HG03097 (cell line): Measurements from ENCODE around the gene NRG3.
"Not testable (repeated sequence)": the region's sequence is repeated elsewhere in the genome, so short reads cannot be mapped to it uniquely, and the experiment has no call there.

ENCODE experiments used
- ATAC-seq: cut with Tn5 transposase; IDR thresholded peaks from one replicate; pipeline ENCODE4 v1.9.1; 2021; ENCODE audit not compliant: unreplicated experiment, low FRiP score

NRG3 gene

GRCh38 chr10:81950358-81950757 is 75.4 kb downstream of the NRG3 start:
- ATAC-seq = no peak

- ATAC-seq = no peak
Measured at GRCh38 chr10:81953420-81953819, 78.4 kb downstream of the NRG3 start.

- no peak for ATAC-seq
Measured at GRCh38 chr10:81957976-81958375, 83.0 kb downstream of the NRG3 start.

GRCh38 chr10:81959016-81959415 is 84.0 kb downstream of the NRG3 start:
- ATAC-seq = no peak

- ATAC-seq = no peak
Measured at GRCh38 chr10:81961451-81962184, 86.6 kb downstream of the NRG3 start.

GRCh38 chr10:81963606-81964005 is 88.6 kb downstream of the NRG3 start:
- ATAC-seq = no peak

GRCh38 chr10:81967716-81968115 is 92.7 kb downstream of the NRG3 start:
- no peak for ATAC-seq

GRCh38 chr10:81969136-81969535 is 94.1 kb downstream of the NRG3 start:
- ATAC-seq = no peak

GRCh38 chr10:81978238-81978637 is 103.2 kb downstream of the NRG3 start:
- no peak for ATAC-seq

- ATAC-seq = no peak
Measured at GRCh38 chr10:81981724-81982123, 106.7 kb downstream of the NRG3 start.

- no peak for ATAC-seq
Measured at GRCh38 chr10:81984428-81984827, 109.4 kb downstream of the NRG3 start.

GRCh38 chr10:81995254-81995653 is 120.3 kb downstream of the NRG3 start:
- no peak for ATAC-seq

GRCh38 chr10:81996927-81997326 is 121.9 kb downstream of the NRG3 start:
- ATAC-seq = no peak

- ATAC-seq = no peak
Measured at GRCh38 chr10:82020999-82021398, 146.0 kb downstream of the NRG3 start.

- no peak for ATAC-seq
Measured at GRCh38 chr10:82027711-82028110, 152.7 kb downstream of the NRG3 start.

GRCh38 chr10:82037076-82037475 is 162.1 kb downstream of the NRG3 start:
- no peak for ATAC-seq

- no peak for ATAC-seq
Measured at GRCh38 chr10:82038587-82038986, 163.6 kb downstream of the NRG3 start.

- no peak for ATAC-seq
Measured at GRCh38 chr10:82040336-82040735, 165.3 kb downstream of the NRG3 start.

GRCh38 chr10:82041018-82041417 is 166.0 kb downstream of the NRG3 start:
- no peak for ATAC-seq

GRCh38 chr10:82056391-82056790 is 181.4 kb downstream of the NRG3 start:
- no peak for ATAC-seq

- not testable (repeated sequence) for ATAC-seq
Measured at GRCh38 chr10:82067192-82067591, 192.2 kb downstream of the NRG3 start.

GRCh38 chr10:82068501-82068900 is 193.5 kb downstream of the NRG3 start:
- no peak for ATAC-seq

- no peak for ATAC-seq
Measured at GRCh38 chr10:82071231-82071630, 196.2 kb downstream of the NRG3 start.
